Dendritic cell treated with granulocyte-macrophage colony-stimulating factor and Interleukin-4, amounts not matched to agents 40 ng/mL and 50 ng/mL, for 4 days (primary cell): ENCODE data around the gene PPP3R2.
"Not testable (repeated sequence)": the region's sequence is repeated elsewhere in the genome, so short reads cannot be mapped to it uniquely, and the experiment has no call there.

Experiments
- H3K27ac Mint-ChIP-seq: one replicate; pipeline ENCODE4 v1.8.0; 2022; ENCODE audit warnings: mild to moderate bottlenecking, mixed read lengths
- H3K27me3 Mint-ChIP-seq: one replicate; pipeline ENCODE4 v1.8.0; 2022; ENCODE audit warnings: mild to moderate bottlenecking, mixed read lengths
- H3K36me3 Mint-ChIP-seq: one replicate; pipeline ENCODE4 v1.8.0; 2022; ENCODE audit warnings: low read depth, mixed read lengths
- H3K4me1 Mint-ChIP-seq: one replicate; pipeline ENCODE4 v1.8.0; 2022; ENCODE audit warnings: low read depth, mixed read lengths
- H3K4me3 Mint-ChIP-seq: one replicate; pipeline ENCODE4 v1.8.0; 2022; ENCODE audit warnings: mild to moderate bottlenecking, moderate library complexity, mixed read lengths
- H3K9me3 Mint-ChIP-seq: one replicate; pipeline ENCODE4 v1.8.0; 2022; ENCODE audit warnings: mixed read lengths
- intact Hi-C: fragments of 100-400 bp; cut with micrococcal nuclease; formaldehyde crosslinking; loops from one replicate; pipeline ENCODE4 v1.15.0; 2022

Gene PPP3R2

DNA sequence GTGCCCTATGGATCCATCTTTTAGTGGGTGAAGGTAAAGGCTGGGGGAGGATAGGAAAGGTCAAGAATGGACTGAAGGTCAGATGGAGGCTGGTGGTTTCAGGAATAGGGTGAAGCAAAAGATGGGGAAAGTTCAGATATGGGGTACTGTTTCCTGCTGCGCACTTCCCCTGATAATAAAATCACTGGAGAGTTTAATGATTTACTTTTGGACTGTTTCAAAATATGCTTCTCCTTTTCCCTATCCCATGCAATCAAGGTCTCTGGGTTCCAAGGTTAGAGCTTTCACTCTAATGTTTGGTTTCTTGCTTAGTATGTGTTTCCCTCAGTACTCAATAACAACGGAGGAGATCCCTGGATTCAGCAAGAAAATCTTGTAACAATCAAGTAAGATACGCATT, 10.8 kb upstream of the PPP3R2 start:
- no peaks in the 10 kb centered on the region for H3K9me3 Mint-ChIP-seq
- intact Hi-C loops = no loop called here
- H3K27ac Mint-ChIP-seq = no peak overlapping the region
- H3K27me3 Mint-ChIP-seq = peaks cover 3% of the 10 kb centered on the region
- H3K4me1 Mint-ChIP-seq = peaks cover 2% of the 10 kb centered on the region
- no peaks in the 10 kb centered on the region for H3K36me3 Mint-ChIP-seq
- no peak overlapping the region for H3K4me3 Mint-ChIP-seq

DNA sequence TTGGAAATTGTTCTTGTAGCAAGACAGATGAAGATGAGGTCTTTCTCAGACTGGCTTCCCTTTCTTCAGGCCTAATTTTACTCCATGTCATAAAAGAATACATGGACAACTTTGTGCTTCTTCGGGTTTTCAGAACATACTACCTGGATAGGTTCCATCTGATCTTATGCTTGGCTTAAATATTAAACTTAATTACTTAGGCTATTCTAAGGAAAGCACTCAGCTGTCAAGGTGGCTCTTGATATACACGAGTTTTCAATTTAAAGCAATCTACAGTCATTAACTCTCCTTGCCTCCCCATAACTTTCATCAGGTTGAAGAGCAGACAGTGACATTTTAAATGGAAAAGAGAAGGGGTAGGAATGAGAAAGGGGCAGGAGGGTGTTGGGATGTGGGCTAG, 9.5 kb upstream of the PPP3R2 start:
- no peaks in the 10 kb centered on the region for H3K36me3 Mint-ChIP-seq
- H3K4me3 Mint-ChIP-seq = no peak overlapping the region
- peaks cover 3% of the 10 kb centered on the region for H3K27me3 Mint-ChIP-seq
- H3K4me1 Mint-ChIP-seq = peaks cover 6% of the 10 kb centered on the region
- no peak overlapping the region for H3K27ac Mint-ChIP-seq
- no peaks in the 10 kb centered on the region for H3K9me3 Mint-ChIP-seq
- intact Hi-C loops = no loop called here

DNA sequence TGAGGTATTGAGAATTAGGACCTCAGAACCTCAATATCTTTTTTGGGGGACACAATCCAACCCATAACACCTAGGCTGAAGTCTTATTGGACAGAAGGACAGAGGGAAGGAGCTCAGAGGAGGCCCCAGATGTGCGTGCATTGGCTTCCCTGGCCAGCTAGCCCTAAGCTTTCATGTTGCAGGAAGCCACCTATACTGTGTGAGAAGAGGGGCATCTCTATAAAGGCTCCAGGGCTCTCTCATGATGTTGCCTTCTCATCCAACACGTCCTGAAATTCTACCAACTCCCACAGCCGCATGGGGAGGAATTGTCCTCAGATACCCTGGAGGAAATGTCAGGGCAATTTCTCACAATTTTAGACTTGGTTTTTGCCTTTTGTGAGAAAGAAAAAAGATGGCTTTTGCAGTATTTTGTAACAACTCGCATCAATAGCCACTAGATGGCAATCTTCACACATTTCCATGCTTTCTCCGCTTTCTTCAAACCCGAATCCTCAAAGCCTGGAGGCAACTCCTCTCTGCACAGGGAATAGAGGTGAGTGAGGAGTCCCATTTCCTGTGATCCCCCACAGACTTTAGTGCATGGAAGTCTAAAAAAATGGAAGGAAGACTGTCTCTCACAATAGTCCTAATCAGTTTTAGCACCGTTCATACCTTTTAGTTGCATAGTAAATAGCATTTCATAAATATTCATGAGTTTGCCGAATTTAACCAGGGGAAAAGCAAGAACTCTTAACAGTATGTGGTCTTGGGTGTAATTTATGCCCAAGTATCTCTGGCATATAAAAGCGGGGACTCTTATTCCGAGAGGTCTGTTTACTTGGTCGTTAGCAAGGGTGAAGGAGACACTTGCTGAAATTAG, 7.4 kb upstream of the PPP3R2 start:
- Mint-ChIP-seq H3K27me3 (peaks cover 5% of the 10 kb centered on the region), H3K27ac (no peak overlapping the region), H3K4me3 (no peak overlapping the region), H3K36me3 (no peaks in the 10 kb centered on the region), H3K4me1 (peaks cover 6% of the 10 kb centered on the region), H3K9me3 (no peaks in the 10 kb centered on the region)
- intact Hi-C loops = loop anchor here (1.0 kb wide), 1 partner anchor 126 kb away; no protein-coding TSS in a partner anchor

DNA sequence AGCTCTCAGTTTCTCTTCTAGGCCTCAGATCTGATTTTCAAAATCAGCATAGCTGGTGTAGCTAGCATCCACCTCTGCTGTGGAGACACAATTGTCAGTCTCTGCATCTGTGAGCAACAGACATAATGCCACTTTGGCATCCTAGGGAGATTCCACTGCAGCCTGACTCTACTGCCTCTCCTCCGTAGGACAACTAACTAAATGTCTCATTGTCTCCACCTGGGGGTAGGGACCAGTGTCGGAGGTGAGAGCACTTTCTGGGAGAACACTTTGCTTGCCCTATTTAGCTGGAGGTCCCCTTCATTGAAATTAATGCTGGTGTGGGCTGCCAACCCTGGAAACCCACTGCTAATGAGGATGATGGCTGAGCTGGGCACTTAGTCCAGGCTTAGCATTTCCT, 1.4 kb downstream of the PPP3R2 start:
- H3K4me3 Mint-ChIP-seq = no peak overlapping the region
- no peaks in the 10 kb centered on the region for H3K4me1 Mint-ChIP-seq
- H3K9me3 Mint-ChIP-seq = no peaks in the 10 kb centered on the region
- intact Hi-C loops = no loop called here
- peaks cover 5% of the 10 kb centered on the region for H3K27me3 Mint-ChIP-seq
- H3K27ac Mint-ChIP-seq = no peak overlapping the region
- H3K36me3 Mint-ChIP-seq = no peaks in the 10 kb centered on the region

DNA sequence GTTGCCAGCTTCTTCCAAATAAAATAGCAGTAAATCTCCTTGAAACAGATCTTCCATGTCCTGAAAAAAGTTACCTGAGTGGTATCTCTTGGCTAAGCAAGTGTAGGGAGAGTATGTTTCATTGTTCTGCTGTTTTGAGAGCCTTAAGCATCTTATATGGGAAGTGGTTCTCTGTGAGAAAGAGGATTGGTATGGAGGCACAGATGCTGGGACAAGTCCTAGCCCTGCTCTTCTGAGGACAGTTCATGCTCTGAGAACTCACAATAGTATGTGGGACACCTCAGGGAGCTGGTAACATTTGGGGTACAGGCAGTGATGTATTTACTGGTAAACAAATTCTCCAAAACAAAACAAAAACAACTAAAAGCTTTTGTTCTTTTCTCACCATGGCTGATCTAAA, 2.0 kb downstream of the PPP3R2 start:
- no peaks in the 10 kb centered on the region for H3K36me3 Mint-ChIP-seq
- no peaks in the 10 kb centered on the region for H3K9me3 Mint-ChIP-seq
- intact Hi-C loops = no loop called here
- H3K27ac Mint-ChIP-seq = no peak overlapping the region
- peaks cover 4% of the 10 kb centered on the region for H3K27me3 Mint-ChIP-seq
- no peak overlapping the region for H3K4me3 Mint-ChIP-seq
- H3K4me1 Mint-ChIP-seq = no peaks in the 10 kb centered on the region

DNA sequence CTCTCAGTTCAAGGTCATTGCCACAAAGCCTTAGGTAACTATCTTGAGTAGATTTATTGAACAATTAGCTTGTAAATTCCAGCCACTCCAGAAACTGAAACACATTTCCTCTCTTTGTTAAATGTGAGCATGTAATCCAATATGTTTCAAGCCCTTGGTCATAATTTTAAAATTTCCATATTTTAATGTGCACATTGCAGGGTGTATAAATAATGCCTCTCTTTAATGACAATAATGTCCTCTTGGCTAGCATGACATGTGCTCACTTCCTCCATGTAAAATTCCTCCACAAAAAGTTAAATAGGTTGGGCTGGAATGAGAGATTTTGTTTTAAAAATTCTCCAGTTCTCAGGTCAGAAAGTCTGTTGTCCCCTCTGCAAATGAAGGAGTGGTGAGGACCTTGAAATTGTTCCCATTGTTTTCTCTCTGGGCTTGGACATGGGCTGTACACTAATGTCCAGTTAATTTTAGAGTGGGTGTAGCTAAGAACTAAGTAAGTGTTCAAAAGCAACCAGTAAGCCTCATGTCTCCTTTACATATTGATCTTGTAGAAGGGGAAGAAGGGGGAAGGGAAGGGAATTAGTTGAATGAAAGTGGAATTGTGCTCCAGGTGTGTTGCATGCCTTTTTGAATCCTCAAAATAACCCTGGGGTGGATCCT, 2.9 kb downstream of the PPP3R2 start:
- intact Hi-C loops = no loop called here
- no peak overlapping the region for H3K4me3 Mint-ChIP-seq
- no peak overlapping the region for H3K27ac Mint-ChIP-seq
- peaks cover 4% of the 10 kb centered on the region for H3K27me3 Mint-ChIP-seq
- H3K9me3 Mint-ChIP-seq = no peaks in the 10 kb centered on the region
- no peaks in the 10 kb centered on the region for H3K36me3 Mint-ChIP-seq
- H3K4me1 Mint-ChIP-seq = no peaks in the 10 kb centered on the region

DNA sequence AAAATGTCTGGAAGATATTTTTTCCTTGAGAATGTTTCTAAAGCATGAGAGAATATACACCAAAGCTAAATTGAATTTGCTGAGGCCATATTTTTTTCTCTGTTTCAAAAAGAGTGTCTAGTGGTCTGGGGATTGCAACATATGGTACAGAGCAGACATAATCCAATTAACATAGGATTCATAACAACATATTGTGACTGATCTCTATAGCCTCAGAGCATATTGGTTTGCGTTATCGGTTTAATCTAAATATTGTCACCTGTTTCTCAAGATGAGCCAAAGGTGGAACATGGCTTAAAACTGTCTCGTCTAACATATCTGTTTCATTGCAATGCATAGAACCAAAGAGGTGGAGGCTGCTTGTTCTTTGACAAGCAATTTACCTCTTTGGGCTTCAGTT, 3.9 kb downstream of the PPP3R2 start:
- H3K9me3 Mint-ChIP-seq = no peaks in the 10 kb centered on the region
- intact Hi-C loops = no loop called here
- no peak overlapping the region for H3K27ac Mint-ChIP-seq
- H3K27me3 Mint-ChIP-seq = peaks cover 4% of the 10 kb centered on the region
- no peaks in the 10 kb centered on the region for H3K36me3 Mint-ChIP-seq
- H3K4me1 Mint-ChIP-seq = peaks cover 5% of the 10 kb centered on the region
- H3K4me3 Mint-ChIP-seq = no peak overlapping the region

DNA sequence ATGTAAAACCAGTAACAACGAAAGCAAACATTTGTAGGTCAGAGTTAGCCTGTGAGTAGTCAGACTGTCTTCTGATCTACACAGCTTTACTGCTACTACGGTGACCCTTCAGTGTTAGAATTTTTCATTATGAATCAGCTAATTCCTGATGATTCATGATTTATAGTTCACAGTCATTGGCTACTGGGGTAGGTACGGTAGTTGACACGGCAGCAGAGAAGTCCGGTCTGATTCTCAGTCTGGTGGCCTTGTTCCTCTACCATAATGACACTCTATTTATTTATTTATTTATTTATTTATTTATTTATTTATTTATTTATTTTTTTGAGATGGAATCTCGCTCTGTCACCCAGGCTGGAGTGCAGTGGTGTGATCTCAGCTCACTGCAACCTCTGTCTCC, 4.7 kb downstream of the PPP3R2 start:
- H3K27me3 Mint-ChIP-seq, intact Hi-C loops, H3K27ac Mint-ChIP-seq, H3K4me3 Mint-ChIP-seq, H3K36me3 Mint-ChIP-seq, H3K9me3 Mint-ChIP-seq: not testable (repeated sequence)
- H3K4me1 Mint-ChIP-seq = peaks cover 13% of the 10 kb centered on the region

DNA sequence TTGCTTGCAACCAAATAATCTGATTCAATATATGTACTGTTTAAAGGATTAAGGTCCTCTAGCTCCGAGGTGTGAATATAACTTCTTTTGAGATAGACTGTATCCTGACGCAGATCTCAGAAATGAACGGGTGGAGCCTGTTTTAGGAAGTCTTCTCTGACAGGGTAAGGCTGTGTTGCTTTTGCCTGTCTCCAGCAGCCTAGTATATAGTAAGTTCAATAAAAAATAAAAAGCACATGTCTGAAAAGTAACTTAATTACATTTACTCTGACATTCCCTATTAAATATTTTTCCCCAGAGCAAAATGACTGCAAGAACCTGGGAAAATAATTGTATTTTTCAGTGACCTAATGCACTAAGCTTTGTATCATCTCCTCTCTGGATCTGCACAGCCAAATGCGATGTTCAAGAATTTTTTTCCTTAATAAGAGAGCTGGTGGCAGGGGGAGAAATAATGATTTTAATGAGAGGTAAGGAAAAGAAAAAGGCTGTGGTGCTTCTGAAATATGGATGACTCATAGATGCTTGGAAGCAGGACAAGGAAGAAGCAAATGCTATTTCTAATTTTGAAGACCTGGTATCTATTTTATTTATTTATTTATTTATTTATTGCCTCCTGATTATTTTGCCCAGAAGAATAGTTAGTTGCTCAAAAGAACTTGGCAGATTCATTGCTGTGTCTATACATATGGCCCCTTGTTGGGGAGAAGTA, 7.3 kb downstream of the PPP3R2 start:
- H3K4me3 Mint-ChIP-seq = no peak overlapping the region
- peaks cover 17% of the 10 kb centered on the region for H3K4me1 Mint-ChIP-seq
- H3K27me3 Mint-ChIP-seq = peaks cover 2% of the 10 kb centered on the region
- intact Hi-C loops = no loop called here
- peaks cover 9% of the 10 kb centered on the region for H3K9me3 Mint-ChIP-seq
- H3K36me3 Mint-ChIP-seq = no peaks in the 10 kb centered on the region
- no peak overlapping the region for H3K27ac Mint-ChIP-seq

DNA sequence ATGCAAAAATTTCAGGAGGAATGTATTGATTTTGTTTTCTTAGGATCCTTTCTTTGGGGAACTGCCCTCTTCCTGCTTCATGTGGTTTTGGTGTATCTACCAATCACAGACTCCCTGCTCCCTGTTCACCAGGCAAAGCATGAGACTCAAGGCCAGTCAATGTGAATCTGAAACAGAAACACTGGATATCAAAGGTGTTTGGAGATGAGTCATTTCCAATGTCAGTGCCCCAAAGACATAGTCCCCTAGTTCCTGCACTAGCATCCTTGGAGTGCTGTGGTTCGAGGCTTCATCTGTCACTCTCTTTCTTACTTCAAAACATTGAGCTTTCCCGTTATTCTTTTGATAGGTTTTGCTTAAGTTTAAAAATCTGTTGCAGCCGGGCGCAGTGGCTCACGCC, 8.1 kb downstream of the PPP3R2 start:
- H3K9me3 Mint-ChIP-seq = peaks cover 9% of the 10 kb centered on the region
- H3K36me3 Mint-ChIP-seq = no peaks in the 10 kb centered on the region
- peak overlapping the region; percentile 88 for H3K27ac Mint-ChIP-seq
- H3K27me3 Mint-ChIP-seq = peaks cover 2% of the 10 kb centered on the region
- peaks cover 17% of the 10 kb centered on the region for H3K4me1 Mint-ChIP-seq
- H3K4me3 Mint-ChIP-seq = no peak overlapping the region
- intact Hi-C loops = no loop called here

DNA sequence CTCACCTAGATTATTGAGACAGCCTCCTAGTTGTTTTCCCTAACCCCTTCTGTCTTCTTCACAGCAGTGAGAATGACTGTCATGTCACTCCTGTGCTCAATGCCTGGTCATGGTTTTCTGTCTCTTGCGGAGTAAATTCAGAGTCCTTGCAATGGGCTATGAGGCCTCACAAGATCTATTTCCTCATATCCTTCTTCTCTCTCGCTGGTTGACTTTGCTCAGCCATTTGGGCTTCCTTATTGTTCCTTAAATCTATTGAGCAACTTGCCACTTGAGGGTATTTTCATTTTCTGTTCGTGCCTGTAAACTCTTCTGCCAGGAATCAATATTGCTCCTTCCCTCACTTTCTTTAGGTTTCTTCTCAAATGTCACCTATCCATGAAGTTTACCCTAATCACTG, 9.0 kb downstream of the PPP3R2 start:
- Mint-ChIP-seq H3K4me3 (peak overlapping the region; percentile 53), H3K27me3 (peaks cover 2% of the 10 kb centered on the region), H3K4me1 (peaks cover 17% of the 10 kb centered on the region), H3K27ac (peak overlapping the region; percentile 88), H3K9me3 (peaks cover 9% of the 10 kb centered on the region), H3K36me3 (no peaks in the 10 kb centered on the region)
- intact Hi-C loops = no loop called here

DNA sequence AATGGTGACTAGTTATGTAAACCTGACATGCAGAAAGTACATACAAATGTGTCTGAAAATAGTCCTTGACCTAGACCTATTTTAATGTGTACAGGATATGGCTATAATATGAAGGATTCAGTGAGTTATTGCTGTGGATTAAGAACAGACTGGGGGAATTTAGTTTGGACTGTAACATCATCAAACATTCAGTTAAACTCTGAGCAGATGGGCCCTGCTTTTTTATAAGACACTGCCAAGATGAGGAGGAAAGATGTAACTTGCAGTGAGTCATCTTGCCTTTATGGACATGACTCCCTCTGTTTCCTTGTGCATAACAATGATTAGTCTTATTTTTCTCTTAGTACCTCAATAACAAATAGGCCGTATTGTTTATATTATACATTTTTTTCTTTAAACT, 12.2 kb downstream of the PPP3R2 start:
- Mint-ChIP-seq H3K36me3 (no peaks in the 10 kb centered on the region), H3K27ac (no peak overlapping the region), H3K4me3 (no peak overlapping the region), H3K9me3 (peaks cover 9% of the 10 kb centered on the region), H3K4me1 (peaks cover 48% of the 10 kb centered on the region), H3K27me3 (no peaks in the 10 kb centered on the region)
- intact Hi-C loops = no loop called here

DNA sequence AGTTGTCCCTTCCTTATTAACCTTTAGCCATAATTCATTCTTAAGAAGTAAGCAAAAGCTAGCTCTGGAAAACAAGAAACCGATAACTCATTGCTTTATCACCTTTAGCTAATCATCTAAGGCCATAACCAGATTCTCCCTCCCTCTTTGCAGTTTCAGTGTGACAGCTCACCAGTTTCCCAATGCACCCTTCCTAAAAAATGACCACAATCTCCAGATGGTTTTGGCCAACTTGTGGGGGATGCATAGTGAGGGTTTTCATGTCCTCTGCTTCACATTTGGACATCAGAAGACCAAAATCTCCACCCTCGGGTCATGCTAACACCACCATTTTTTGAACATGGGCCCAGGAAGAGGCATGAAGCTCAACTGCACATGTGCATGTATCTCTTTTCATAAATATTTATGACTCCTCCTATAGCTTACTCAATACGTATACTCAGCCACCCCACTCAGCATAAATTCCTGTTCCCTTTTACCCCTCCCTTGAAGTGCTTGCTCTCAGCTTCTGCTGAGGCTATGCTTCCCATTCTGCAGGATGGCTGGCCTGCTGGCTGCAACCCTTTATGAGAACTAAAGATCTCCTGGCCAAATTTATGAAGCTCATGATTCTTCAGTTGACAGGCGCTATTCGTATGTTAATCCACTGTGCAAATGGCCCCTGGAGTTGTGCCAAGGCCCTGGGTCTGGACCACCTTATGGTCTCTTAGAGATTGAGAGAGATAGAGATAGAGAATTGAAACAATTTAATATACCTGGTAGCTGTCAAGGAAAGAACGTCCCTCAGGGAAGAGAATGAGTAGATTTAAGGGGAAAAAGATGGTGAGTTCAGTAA, 14.8 kb downstream of the PPP3R2 start:
- Mint-ChIP-seq H3K4me3 (no peak overlapping the region), H3K9me3 (peaks cover 3% of the 10 kb centered on the region), H3K4me1 (peaks cover 41% of the 10 kb centered on the region), H3K27me3 (no peaks in the 10 kb centered on the region), H3K27ac (peak overlapping the region; percentile 86), H3K36me3 (no peaks in the 10 kb centered on the region)
- intact Hi-C loops = loop anchor here (5.0 kb wide), 1 partner anchor 48 kb away; the partner anchor contains the start of gene RNF20
